HG02610 (cell line): Measurements from ENCODE around the gene NPTN.
"Not testable (repeated sequence)": the region's sequence is repeated elsewhere in the genome, so short reads cannot be mapped to it uniquely, and the experiment has no call there.

ENCODE experiments used
- ATAC-seq: cut with Tn5 transposase; IDR thresholded peaks from one replicate; pipeline ENCODE4 v1.9.1; 2021; ENCODE audit warnings: mild to moderate bottlenecking, moderate library complexity; ENCODE audit not compliant: unreplicated experiment

NPTN gene

DNA sequence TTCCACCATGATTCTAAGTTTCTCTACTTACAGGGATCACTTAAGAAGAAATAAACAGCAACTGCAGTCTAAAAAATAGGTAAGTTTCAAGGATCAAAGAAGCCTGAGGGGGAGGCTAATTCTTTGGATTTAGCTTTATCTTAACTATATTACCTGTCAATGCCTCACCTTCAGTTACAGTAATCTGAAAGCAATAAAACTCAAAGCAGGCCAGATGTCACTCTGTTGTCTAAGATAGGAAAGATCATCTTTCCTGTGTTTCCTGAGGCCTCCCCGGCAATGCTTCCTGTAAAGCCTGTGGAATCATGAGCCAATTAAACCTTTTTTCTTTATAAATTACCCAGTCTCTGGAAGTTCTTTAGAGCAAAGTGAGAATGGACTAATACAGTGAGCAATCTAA is 60.2 kb downstream of the NPTN start:
- no peak for ATAC-seq

GRCh38 chr15:73572296-73572695 is 60.9 kb downstream of the NPTN start:
- no peak for ATAC-seq

DNA sequence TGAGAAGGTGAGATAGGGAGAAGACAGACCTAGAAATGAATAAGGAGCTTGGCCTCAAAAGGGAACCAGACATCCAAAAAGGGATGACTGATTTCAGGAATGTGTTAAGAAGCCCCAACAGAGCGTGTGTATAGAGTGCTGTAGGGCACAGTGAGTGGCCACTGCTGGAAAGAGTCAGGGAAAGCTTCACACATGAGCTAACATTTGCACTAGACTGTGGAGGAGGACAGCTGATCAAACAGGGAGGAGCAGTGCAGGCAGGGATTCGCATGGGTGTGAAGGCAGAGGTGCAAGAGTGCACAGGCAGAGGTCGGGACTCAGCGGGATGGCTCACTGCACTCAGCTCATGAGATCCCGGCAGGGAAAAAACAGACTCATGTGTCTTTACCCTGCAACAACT is 61.8 kb downstream of the NPTN start:
- ATAC-seq: no peak

DNA sequence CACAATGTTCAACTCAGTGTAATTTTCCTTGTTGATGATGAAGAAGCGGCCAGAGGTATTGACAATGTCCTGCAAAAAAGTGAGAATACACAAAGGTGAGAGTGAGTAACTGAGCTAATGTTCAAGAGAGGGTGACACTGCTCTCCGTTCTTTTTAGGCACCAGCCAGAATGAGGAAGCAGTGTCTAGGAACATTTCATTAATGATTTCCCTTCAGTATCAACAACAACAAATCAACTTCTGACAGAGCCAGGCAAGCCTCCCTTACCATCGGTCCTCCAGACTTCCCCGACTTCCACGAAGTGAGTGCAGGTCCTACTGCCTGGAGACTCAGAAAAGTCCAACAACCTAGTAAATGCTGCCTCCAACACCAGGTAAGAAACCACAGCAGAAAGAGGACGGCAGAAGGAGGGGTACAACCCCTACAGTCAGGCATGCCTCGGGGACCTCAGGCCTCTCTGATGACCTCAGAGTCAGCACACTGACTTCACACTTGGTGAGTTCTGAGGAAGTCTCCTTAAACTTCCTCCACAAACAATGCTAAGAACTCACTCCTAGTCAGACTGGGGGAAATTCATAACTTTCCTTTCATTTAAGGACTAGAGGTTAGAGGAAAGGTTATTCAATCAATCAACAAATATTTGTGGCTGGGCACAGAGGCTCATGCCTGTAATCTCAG is 62.7 kb downstream of the NPTN start:
- no peak for ATAC-seq

DNA sequence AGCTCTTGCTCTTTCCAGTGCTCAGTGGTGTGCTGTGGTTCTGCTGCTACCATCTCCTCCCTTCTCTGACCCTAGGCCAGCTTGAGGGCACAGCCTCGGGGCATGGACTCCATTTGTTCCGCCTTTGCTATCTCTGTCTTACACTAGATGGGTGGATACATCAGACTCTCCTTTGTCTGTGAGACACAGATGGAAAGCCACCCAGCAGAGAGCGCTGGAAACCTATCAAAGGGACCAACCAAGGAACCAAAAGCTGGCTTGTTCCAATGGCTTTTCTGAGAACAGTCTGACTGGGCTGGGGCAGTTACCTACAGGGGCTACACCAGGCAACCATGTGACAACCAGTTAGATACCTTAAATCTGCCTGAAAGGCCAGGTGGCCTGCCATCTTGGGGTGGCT is 63.8 kb downstream of the NPTN start:
- no peak for ATAC-seq

- no peak for ATAC-seq
Measured at GRCh38 chr15:73568564-73569280, 64.5 kb downstream of the NPTN start.

DNA sequence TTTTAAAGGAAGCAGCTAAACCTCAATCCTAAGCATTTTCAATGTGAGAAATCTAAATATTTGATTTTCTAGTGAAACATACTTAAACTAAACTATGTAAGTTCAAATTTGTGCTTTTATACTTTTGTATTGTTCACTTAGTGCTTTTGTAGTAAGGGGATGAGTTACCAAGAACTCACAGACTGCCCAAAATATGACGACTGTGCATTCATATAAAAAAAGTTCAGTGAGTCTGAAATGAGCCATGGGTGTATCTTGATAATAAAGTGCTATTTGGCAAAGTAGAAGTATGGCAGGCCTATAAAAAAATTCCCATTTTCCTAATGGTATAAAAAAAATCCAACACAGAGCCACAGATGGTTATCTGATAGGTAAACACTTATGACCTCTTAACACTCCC is 66.2 kb downstream of the NPTN start:
- no peak for ATAC-seq

DNA sequence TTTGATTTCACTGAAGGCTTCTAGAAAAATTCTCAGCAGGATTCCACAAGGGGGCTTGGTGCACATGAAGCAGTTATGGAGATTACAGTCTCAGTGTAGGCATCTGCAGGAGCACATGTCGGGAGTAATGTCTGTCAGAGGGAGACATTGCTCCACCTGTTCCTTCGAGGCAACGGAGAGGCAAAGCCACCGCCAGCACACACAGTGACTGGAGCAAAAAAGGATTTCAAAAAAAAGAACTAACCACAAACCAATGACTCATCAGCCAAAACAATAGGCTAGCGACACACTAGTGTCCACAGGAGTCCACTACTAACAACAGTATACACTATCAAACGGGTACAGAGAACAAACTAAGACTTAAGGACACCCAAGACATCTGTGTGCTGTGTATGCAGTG is 68.9 kb downstream of the NPTN start:
- no peak for ATAC-seq

- no peak for ATAC-seq
Measured at GRCh38 chr15:73560501-73561117, 72.6 kb downstream of the NPTN start.

GRCh38 chr15:73558529-73558928 is 74.7 kb downstream of the NPTN start:
- ATAC-seq: no peak

DNA sequence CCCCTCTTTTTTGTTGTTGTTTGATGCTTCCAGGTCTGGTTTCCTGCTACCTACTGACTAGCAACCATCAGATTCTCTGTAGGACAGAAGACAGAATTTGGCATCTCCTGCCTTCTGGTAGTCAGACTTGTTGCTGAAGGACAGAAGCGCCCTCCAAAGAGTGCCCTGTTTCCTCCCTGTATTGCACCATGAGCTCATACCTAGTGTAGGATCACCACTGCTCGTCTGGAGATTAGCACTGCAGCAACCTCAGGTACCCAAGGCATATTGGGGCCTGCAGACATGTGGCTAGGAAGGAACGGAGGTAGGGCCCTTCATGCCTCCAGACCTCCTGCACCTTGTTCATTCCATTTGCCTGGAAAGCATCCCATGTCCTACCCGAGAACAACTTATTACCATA is 78.1 kb downstream of the NPTN start:
- no peak for ATAC-seq

DNA sequence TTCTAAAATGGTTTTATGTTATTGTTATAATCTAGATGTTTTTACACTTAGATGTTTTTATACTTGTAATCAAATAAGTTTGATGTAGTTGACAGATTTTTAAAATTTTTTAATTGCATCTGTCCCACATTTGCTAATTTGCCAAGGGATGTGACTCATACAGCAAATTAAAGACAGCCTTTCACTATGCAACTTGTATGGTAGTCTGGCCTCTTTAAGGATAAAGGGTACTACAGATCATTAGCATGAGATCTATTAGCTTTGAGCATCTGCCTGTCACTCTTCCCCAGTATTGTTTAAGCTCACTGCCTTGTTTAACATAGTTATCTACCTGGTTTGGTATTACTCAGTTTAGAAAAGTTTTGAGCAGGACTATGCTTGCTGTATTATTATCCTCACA is 83.0 kb downstream of the NPTN start:
- ATAC-seq: no peak

- not testable (repeated sequence) for ATAC-seq
Measured at GRCh38 chr15:73548925-73549324, 84.3 kb downstream of the NPTN start.

GRCh38 chr15:73541479-73541878 is 91.7 kb downstream of the NPTN start:
- no peak for ATAC-seq

GRCh38 chr15:73540161-73540560 is 93.0 kb downstream of the NPTN start:
- no peak for ATAC-seq

DNA sequence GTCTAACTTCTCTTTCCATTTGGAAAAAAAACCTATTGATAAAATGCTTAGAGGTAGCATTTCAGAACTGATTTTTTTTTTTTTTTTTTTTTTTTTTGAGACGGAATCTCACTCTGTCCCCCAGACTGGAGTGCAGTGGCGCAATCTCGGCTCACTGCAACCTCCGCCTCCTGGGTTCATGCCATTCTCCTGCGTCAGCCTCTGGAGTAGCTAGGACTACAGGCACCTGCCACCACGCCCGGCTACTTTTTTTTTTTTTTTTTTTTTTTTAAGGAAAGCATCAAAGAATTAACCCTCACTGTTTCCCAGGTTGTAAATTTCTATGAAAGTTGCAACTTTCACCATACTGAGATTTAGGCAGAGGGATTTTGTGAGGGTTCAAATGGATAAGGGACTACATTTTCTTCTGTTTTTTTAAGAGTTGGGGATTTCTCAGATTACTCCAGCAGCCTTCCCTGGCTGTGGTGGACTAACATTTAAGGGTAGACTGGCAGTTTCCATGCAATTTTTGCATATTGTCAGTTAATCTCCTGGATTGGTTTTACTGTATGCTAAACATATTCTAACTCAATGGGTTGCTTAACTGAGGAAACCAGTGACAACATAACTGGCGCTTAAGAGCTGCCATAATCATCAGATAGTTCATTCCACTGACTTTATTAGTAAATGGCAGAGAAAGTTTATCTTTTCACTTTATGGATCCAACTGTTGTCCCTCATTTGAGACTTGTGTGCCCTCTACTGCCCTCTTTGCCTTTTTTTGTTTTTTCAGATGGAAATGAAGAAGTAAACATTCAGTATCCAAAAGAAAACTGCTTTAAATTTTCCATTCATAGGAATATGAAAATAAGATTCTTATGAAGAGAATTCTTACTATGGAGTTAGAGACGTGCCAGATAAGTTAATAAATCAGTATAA is 93.7 kb downstream of the NPTN start:
- no peak for ATAC-seq

GRCh38 chr15:73538563-73539211 is 94.5 kb downstream of the NPTN start:
- ATAC-seq: no peak

DNA sequence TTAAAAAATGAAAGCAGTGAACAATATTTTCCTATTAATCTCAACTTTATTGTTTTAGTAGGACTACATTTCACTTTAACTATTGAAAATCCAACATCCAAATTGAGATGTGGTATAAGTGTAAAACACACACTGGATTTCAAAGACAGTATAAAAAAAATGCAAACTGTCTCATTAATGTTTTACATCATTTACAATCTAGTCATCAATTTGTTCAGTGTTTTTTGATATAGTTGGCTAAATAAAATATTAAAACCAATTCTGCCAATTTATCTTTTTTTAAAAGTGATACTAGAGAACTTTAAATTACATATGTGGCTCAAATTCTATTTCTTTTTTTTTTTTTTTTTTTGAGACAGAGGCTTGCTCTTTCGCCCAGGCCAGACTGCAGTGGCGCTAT is 95.1 kb downstream of the NPTN start:
- ATAC-seq: no peak

- ATAC-seq: no peak
Measured at GRCh38 chr15:73530649-73531048, 102.5 kb downstream of the NPTN start.

DNA sequence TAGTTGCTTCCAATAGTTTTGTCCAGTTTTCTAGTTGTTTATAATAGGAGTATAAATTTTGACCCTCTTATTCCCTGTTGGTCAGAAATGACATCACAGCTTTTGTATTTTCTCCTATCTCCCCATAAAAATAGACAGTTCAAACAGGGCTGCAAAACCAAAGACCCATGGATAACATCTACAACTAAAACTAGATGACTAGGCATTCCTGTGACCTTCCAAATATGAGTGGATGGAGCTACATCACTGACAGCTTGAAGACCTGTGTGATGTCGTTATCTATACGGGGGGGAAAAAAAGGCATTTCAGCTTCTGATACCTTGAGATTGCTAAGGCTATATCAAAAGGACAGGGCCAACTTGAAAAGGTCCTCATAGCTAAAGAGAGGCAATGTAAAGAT is 105.6 kb downstream of the NPTN start:
- ATAC-seq: no peak

- ATAC-seq: no peak
Measured at GRCh38 chr15:73524919-73525318, 108.3 kb downstream of the NPTN start.
